ENCODE results near the gene TMEM190. TPM values are rescaled to one million over a fixed set of nuclear protein-coding genes. Genes with fewer than 3 reads are reported as not detected.
"Not testable (repeated sequence)": the region's sequence is repeated elsewhere in the genome, so short reads cannot be mapped to it uniquely, and the experiment has no call there.

TMEM190 gene
- total RNA-seq, 1 experiment from 2014 or later = not detected

DNA sequence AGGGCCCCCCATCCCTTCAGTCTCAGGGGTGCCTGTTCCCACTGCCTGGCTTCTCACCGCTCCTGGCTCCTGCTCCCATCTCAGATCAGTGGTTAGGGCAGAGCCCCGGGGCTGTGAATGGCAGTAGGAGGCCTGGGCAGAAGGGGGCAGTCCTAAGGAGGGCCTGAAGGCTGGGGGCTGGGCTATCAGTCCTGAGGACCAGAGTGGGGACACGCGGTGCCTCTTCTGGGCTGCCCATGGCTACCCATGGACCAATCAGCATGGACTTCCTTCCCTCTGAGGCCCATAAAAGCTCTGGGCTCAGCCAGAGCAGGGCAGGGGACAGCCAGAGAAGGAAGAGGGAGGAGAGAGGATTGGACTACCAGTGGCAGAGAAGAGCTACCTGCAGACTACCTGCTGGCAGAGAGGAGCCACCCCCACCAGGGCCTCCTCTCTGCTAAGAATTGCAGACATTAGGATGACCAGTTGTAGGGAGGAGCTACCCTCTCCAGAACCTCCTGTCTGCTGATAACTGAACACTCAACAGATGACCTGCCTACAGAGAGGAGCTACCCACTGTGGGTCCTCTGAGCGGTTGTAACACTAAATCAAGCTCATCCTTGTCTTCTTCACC, 43.1 kb downstream of the TMEM190 start:
- no peaks in the 10 kb centered on the region for H3K4me1 ChIP-seq (ENCODE audit: insufficient read depth, low read length, poor library complexity, severe bottlenecking)
- H3K36me3 ChIP-seq (ENCODE audit: insufficient read depth, low read length, poor library complexity, severe bottlenecking) = no peaks in the 10 kb centered on the region
- no peak overlapping the region for H3K4me3 ChIP-seq (ENCODE audit: low read depth, low read length, poor library complexity, severe bottlenecking)
- no peaks in the 10 kb centered on the region for H3K27me3 ChIP-seq (replicated peaks; ENCODE audit: insufficient read depth, low read depth, low read length, poor library complexity)
- no peak overlapping the region for H3K27ac ChIP-seq (ENCODE audit: low read depth, low read length, poor library complexity, severe bottlenecking)
- DNase-seq (ENCODE audit: low spot score) = no peak
- no peak for TF ChIP-seq EZH2 (IDR thresholded peaks at IDR 0.05; ENCODE audit: borderline replicate concordance, low read depth, low read length, poor library complexity, severe bottlenecking)
- TF ChIP-seq CTCF (conservative IDR thresholded peaks at IDR 0.05; ENCODE audit: low read depth, low read length) = no peak
- intact Hi-C loops (cut with micrococcal nuclease; ENCODE audit: unreplicated experiment) = loop anchor here (5.0 kb wide), 1 partner anchor 127 kb away; no protein-coding TSS in a partner anchor
- no peaks in the 10 kb centered on the region for H3K9me3 ChIP-seq (ENCODE audit: low read depth, low read length, poor library complexity, severe bottlenecking)
- BruUV-seq (replicated peaks) = no TSS peak
- ChIA-PET CTCF (no interaction called here), POLR2A (ENCODE audit: low non-redundant PET) (no interaction called here)

GRCh38 chr19:55421281-55421680, 44.7 kb downstream of the TMEM190 start:
- BruUV-seq (replicated peaks); H3K27ac ChIP-seq (ENCODE audit: low read depth, low read length, poor library complexity, severe bottlenecking); H3K4me3 ChIP-seq (ENCODE audit: low read depth, low read length, poor library complexity, severe bottlenecking); H3K36me3 ChIP-seq (ENCODE audit: insufficient read depth, low read length, poor library complexity, severe bottlenecking); POLR2A ChIA-PET (ENCODE audit: low non-redundant PET); DNase-seq (ENCODE audit: low spot score); CTCF ChIA-PET; H3K4me1 ChIP-seq (ENCODE audit: insufficient read depth, low read length, poor library complexity, severe bottlenecking); H3K27me3 ChIP-seq (replicated peaks; ENCODE audit: insufficient read depth, low read depth, low read length, poor library complexity); intact Hi-C loops (cut with micrococcal nuclease; ENCODE audit: unreplicated experiment); H3K9me3 ChIP-seq (ENCODE audit: low read depth, low read length, poor library complexity, severe bottlenecking): not testable (repeated sequence)

- no peak overlapping the region for H3K27ac ChIP-seq (ENCODE audit: low read depth, low read length, poor library complexity, severe bottlenecking)
- no peak for DNase-seq (ENCODE audit: low spot score)
- no peaks in the 10 kb centered on the region for H3K9me3 ChIP-seq (ENCODE audit: low read depth, low read length, poor library complexity, severe bottlenecking)
- no peaks in the 10 kb centered on the region for H3K4me1 ChIP-seq (ENCODE audit: insufficient read depth, low read length, poor library complexity, severe bottlenecking)
- intact Hi-C loops (cut with micrococcal nuclease; ENCODE audit: unreplicated experiment) = no loop called here
- POLR2A ChIA-PET (ENCODE audit: low non-redundant PET) = no interaction called here
- H3K36me3 ChIP-seq (ENCODE audit: insufficient read depth, low read length, poor library complexity, severe bottlenecking) = no peaks in the 10 kb centered on the region
- no peak overlapping the region for H3K4me3 ChIP-seq (ENCODE audit: low read depth, low read length, poor library complexity, severe bottlenecking)
- CTCF ChIA-PET = no interaction called here
- no TSS peak for BruUV-seq (replicated peaks)
- H3K27me3 ChIP-seq (replicated peaks; ENCODE audit: insufficient read depth, low read depth, low read length, poor library complexity) = no peaks in the 10 kb centered on the region
- TF ChIP-seq EZH2 (IDR thresholded peaks at IDR 0.05; ENCODE audit: borderline replicate concordance, low read depth, low read length, poor library complexity, severe bottlenecking) = no peak
- no peak for TF ChIP-seq CTCF (conservative IDR thresholded peaks at IDR 0.05; ENCODE audit: low read depth, low read length)
These were observed 46.8 kb downstream of the TMEM190 start for GRCh38 chr19:55423225-55424005.

Measured in A673 (cell line).